Fibroblast of skin of left biceps (primary cell): ENCODE measurements around the gene BLOC1S5.
A peak's percentile ranks its signal among the peaks of the same experiment; 100 is the strongest.
"Not testable (repeated sequence)": the region's sequence is repeated elsewhere in the genome, so short reads cannot be mapped to it uniquely, and the experiment has no call there.

Experiments used
- DNase-seq, 2 experiments: peaks; one replicate each; pipeline ENCODE4 v3.0.0-alpha.2; 2013; ENCODE audit warnings: low read depth in 2 of 2

The BLOC1S5 gene

GRCh38 chr6:7993952-7994351 lies 70.2 kb downstream of the BLOC1S5 start:
- DNase-seq = no peak

- DNase-seq = no peak
These were observed 70.8 kb downstream of the BLOC1S5 start for GRCh38 chr6:7993399-7993798.

- peak; percentile 54 to 59 for DNase-seq
These were observed 72.0 kb downstream of the BLOC1S5 start for GRCh38 chr6:7992002-7992815.

GRCh38 chr6:7991536-7991935 lies 72.7 kb downstream of the BLOC1S5 start:
- DNase-seq = no peak

GRCh38 chr6:7986219-7986618 lies 78.0 kb downstream of the BLOC1S5 start:
- DNase-seq = no peak

GRCh38 chr6:7983967-7984366 lies 80.2 kb downstream of the BLOC1S5 start:
- DNase-seq = not testable (repeated sequence)

- DNase-seq = no peak
These were observed 84.4 kb downstream of the BLOC1S5 start for GRCh38 chr6:7979831-7980230.

GRCh38 chr6:7978736-7979135 lies 85.5 kb downstream of the BLOC1S5 start:
- no peak for DNase-seq

GRCh38 chr6:7976485-7977056 lies 87.6 kb downstream of the BLOC1S5 start:
- no peak for DNase-seq

GRCh38 chr6:7975764-7976146 lies 88.4 kb downstream of the BLOC1S5 start:
- no peak for DNase-seq

- DNase-seq = peak; percentile 45 to 53
These were observed 89.0 kb downstream of the BLOC1S5 start for GRCh38 chr6:7974938-7975763.

- no peak for DNase-seq
These were observed 89.6 kb downstream of the BLOC1S5 start for GRCh38 chr6:7974565-7974937.

GRCh38 chr6:7973584-7973983 lies 90.6 kb downstream of the BLOC1S5 start:
- DNase-seq = no peak

- DNase-seq = no peak
These were observed 92.7 kb downstream of the BLOC1S5 start for GRCh38 chr6:7971499-7971898.

- DNase-seq = no peak
These were observed 93.6 kb downstream of the BLOC1S5 start for GRCh38 chr6:7970616-7971015.
